ENCODE results near the gene DUSP22.

DNA sequence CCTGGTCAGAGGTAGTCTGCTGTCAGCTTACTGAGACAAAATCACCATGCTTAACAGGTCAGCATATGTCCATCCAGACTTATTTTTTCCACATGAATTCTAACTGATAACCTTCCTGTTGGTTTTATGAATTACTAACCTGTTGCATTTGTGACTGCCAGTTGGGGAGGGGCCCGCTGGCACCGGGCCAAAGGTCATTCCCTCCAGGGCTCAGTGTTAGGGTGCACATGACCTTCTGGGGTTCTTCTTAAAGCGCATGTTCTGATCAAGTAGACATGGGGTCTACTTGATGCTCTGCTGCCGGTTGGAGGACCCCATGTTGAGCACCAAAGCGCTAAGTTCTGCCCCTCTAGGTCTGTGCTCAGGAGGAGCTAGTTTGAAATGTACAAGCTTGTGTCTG is 15.6 kb downstream of the DUSP22 start:
- TF ChIP-seq, protein P1, sequence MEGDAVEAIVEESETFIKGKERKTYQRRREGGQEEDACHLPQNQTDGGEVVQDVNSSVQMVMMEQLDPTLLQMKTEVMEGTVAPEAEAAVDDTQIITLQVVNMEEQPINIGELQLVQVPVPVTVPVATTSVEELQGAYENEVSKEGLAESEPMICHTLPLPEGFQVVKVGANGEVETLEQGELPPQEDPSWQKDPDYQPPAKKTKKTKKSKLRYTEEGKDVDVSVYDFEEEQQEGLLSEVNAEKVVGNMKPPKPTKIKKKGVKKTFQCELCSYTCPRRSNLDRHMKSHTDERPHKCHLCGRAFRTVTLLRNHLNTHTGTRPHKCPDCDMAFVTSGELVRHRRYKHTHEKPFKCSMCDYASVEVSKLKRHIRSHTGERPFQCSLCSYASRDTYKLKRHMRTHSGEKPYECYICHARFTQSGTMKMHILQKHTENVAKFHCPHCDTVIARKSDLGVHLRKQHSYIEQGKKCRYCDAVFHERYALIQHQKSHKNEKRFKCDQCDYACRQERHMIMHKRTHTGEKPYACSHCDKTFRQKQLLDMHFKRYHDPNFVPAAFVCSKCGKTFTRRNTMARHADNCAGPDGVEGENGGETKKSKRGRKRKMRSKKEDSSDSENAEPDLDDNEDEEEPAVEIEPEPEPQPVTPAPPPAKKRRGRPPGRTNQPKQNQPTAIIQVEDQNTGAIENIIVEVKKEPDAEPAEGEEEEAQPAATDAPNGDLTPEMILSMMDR (IDR thresholded peaks at IDR 0.05), result no peak
- no peak for TF ChIP-seq REST (IDR thresholded peaks at IDR 0.05; ENCODE audit: insufficient read depth in 1 of 2, low read depth in 2 of 2, low read length in 1 of 2)
- TF ChIP-seq TCF7L2 (IDR thresholded peaks at IDR 0.05; ENCODE audit: low read depth, low read length), result no peak
- TF ChIP-seq SIN3A (IDR thresholded peaks at IDR 0.05; ENCODE audit: borderline replicate concordance, insufficient read depth, low read depth, low read length), result no peak
